Activated CD4-positive, CD25-positive, alpha-beta regulatory T cell treated with anti-CD3 and anti-CD28 coated beads, Interleukin-2, amount 50 U/mL, for 16 hours (primary cell): Measurements from ENCODE around the gene PMM2.
"Not testable (repeated sequence)": the region's sequence is repeated elsewhere in the genome, so short reads cannot be mapped to it uniquely, and the experiment has no call there.

ENCODE experiments used
- DNase-seq: peaks from one replicate; pipeline ENCODE4 v3.0.0-alpha.2; 2020; ENCODE audit warnings: low read depth, low spot score

PMM2 gene

DNA sequence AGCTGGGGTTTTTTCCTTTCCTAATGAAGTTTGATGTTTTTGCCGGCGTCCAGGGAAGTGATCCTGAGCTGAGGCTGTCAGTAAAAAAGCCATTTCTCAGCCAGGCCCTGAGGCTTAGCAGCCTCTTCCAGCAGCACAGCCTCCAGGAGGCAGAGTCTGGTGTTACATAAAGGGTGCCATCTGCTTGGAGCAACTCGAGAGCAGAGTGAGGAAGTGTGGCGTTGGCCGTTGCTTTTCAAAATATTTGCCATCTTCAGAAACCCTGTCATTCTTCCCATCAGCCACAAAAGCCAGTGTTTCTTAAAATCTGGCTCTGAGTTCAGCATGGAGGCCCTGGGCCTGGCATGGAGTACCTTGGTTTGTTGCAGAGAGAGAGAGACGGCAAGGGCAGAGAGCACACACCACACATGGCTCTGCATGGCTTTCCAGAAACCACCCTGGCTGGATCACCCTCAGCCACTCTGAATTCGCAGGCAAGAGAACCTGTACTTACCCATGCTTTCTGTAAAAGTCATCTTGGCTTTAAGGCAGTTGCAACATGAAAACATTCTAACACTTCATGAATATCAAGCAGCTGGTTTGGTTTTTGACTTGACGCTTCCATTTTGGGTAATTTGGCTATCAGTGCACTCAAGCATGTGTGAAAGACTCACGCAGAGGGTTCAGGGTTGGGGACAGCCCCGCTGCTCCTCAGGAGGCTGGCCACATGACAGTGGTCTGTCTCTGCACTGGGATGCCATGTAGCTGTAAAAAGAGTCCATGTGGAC lies 21.0 kb downstream of the PMM2 start:
- DNase-seq = no peak

DNA sequence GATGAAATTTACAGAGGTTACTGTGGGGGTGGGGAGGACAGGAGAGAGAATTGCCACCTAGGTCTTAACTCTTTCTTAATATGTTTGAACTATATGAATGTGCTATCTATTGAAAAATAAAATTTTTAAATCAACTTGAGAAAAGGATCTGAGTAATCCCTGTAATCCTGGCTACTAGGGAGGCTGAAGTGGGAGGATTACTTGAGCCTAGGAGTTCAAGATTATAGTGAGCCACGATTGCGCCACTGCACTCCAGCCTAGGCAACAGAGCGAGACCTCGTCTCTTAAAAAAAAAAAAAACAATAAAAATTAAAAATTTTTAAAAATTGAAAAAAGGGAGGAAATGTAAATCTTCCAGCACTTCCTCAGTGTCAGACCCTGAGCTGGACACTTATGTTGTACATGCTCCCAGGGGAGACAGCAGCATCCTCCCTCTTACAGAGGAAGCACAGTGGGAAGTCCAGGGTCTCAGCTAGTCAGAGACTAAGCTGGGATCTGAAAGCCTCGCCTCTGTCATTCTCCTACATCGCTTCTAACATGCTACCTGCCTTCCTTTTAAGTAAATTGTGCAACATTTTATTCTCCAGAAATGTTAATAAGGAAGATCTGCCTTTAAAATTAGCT lies 21.9 kb downstream of the PMM2 start:
- DNase-seq = no peak

DNA sequence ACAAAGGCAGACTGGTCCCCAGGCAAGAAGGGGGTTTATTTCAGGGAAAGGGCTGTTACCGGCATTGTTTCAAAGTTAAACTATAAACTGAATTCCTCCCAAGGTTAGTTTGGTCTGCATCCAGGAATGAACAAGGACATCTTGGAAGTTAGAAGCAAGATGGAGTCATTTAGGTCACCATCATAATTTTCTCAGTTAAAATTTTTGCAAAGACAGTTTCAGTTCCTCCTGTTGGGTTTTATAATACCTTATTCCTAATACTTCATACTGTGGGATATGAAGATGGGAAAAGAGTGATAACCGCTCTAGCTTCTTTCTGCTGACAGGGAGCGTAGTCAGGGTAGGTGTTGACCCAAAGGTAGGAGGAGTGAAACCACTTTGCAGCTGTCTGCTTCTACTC lies 24.8 kb downstream of the PMM2 start:
- DNase-seq = no peak

DNA sequence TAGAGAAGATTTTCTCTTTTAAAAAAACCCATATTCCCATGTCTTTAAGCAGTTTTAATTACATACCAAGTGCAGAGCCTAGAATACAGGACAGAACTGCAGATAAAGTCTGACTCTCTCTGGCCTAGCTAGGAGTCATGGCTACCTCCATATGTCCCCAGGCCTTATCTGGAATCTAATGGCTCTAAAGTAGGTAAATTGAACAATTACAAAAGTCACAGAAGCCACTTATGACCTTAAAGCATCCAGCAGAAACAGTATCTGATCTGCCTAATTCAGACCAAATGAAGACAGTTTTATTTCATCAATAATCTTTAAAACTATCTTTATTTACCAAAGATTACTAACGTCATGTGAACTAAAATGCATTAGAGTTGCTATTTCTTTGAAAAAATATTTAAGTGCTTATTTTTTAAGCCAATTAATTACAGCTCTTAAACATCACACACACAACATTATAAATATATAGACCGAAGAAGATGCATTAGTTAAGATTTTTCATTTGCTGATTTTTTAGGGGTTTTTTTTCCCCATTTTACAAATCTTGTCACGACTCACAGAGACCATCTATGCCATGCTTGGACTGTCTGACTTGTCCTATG lies 28.7 kb downstream of the PMM2 start:
- DNase-seq = no peak

DNA sequence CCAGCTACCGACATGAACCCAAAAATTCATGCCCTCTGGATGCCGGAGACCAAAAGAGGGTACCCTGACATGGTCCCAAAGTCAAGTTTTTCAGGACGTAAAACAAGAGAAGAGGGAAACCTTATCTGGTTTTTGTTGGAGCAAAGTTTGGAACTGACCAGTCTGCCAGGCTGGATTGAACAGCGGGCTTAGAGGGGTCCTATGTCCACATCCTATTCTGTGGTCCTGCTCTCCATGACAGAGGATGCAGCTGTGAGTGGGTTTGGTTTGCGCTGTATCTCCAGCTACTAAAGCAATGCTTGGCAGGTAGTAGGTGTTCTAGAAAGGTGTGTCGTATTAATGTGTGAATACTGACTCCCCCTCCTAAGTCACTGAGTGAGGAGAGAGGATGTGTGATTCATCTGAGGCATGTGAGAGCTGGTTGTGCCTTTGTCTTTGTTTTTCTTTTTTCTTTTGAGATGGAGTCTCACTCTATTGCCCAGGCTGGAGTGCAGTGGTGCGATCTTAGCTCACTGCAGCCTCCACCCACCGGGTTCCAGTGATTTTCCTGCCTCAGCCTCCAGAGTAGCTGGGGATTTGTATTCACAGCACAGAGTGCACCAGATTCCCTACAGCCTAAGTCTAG lies 31.0 kb downstream of the PMM2 start:
- no peak for DNase-seq

DNA sequence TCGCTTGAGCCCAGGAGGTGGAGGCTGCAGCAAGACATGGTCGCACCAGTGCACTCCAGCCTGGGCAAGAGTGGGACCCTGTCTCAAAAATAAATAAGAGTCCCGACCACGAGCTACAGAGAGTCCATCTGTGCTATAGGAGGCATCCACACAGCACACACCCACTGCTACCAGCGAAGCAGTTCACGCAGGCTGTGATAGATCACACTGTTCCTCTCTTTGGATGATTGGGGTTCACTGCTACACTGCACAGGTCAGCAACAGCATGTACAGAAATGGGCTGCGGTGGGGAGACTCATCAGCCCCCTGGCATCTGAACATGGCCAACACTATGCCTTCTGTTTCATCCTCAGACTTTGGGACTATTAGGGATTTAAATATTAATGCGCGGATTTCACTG lies 33.8 kb downstream of the PMM2 start:
- no peak for DNase-seq

DNA sequence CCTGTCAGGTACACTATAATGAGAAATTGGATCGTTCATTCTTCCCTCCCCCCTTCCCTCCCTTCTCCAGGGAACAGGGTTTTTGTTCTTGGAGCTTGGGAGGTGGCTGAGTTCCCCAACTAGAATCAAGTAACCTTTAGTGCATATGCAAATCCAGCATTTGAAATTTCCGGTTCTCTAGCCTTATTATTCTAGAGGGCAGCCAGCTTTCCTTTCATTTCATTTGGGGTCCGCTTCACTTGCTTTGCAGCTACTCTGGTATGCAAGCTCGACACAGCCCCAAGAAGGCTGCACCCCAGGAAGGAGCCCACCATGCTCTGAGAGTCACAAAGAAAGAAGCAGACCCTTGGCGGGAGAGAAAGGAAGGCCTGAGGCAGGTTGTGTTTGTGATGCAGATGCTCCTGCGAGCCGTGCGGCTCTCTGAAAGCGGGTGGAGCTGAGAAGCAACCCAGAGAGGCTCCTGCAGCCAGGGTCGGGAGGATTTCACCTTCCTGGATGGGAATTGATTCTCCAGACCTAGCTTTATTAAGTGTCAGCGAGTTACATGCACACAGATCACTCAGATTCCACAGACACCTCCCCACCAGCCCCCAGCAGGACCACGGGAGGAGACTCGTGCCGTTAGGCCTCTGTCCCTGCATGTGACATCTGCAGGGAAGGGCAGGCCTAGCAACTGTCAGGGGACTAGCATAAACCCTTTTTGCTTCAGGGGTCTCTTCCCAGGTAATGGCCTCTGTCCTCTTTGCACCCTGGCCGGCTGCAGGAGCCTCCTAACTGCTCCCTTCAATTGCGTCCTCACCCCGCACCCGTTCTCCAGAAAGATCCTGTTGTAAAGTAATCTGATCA lies 34.5 kb downstream of the PMM2 start:
- no peak for DNase-seq

DNA sequence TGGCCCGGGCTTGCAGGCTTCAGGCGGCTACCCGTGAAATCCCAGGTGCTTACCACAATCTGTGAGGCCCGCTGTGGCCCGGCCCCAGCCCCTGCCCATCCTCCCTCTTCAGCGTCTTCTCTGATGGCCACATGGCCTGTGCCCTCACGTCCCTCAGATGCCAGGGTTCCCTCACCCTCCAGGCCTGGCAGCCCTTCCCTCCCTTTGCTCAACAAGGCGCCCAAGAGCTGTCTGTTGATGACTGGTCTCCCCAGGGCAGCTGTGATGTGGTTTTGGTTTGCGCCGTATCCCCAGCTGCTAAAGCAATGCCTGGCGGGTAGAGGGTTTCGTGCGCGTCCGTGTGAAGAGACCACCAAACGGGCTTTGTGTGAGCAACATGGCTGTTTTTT lies 35.1 kb downstream of the PMM2 start:
- DNase-seq = no peak

DNA sequence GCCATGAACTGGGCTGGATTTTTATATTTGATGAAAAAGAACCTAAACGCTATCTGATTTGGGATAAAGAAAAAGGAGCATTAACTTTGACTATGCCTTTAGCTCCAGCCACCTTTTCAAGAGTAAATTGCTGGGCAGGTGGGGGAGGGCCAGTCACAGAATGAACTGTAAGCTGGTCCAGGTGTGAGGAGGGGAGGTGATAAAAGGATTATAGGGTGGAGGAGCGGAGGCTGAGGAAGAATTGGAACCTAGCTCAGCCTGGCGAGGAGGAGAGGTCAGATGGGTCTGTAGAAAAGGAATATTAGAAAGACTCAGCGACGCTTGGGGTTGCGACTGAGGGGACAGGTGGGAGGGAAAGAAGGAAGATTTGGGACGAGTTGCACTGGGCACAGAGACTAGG lies 39.2 kb downstream of the PMM2 start:
- DNase-seq = not testable (repeated sequence)

DNA sequence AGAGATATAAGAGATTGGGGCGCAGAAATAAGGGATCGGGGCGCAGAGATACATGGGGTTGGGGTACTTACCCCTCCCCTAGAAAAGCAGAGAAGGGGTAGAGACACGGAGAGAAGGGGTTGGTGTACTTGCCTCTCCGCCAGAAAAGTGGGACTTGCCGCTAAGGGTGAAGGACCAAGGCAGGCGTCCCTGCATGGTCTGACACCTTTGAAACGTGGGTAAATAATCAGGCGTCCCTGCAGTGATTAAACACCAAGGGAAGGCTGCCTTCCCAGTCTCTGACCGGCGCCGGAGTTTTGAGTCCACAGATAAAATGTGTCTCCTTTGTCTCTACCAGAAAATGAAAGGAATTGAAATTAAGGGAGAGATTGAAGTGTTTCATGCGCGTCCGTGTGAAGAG lies 40.0 kb downstream of the PMM2 start:
- not testable (repeated sequence) for DNase-seq

DNA sequence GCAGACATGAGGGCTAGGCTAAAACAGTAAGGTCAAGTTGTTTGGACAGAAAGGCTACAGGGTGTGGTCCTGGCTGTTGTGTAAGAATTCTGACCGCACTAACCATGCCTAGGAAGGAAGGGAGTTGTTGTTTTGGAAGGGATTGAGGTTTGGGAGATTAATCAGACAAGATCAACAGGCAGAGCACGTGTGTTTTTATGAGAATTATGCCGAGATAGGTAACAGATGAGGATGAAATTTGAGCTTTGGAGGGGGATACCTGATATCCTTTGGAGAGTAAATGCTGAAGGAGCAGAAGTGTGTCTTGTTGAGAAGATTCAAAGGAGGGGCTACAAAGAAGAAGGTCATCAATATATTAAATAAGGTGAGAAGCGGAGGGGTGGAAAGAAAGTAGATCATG lies 44.4 kb downstream of the PMM2 start:
- not testable (repeated sequence) for DNase-seq

DNA sequence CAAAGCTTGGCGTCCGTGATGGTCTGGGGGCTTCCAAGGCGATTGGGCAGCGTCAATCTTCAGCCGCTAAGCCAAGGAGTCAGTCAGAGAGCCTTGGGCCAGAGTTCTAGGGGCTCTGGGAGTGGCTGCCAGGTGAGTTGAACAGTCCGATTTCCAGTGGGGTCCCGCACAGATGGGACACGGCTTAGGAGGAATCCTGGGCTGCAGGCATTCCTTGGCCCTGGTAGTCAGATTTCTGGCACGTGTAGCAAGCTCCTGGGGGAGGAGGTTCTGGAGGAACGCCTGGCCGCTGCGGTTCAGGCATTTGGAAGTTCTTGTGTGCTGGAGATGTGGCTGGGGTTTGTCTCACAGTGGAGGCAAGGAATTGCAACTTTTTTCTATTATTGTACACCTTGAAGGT lies 45.7 kb downstream of the PMM2 start:
- not testable (repeated sequence) for DNase-seq

DNA sequence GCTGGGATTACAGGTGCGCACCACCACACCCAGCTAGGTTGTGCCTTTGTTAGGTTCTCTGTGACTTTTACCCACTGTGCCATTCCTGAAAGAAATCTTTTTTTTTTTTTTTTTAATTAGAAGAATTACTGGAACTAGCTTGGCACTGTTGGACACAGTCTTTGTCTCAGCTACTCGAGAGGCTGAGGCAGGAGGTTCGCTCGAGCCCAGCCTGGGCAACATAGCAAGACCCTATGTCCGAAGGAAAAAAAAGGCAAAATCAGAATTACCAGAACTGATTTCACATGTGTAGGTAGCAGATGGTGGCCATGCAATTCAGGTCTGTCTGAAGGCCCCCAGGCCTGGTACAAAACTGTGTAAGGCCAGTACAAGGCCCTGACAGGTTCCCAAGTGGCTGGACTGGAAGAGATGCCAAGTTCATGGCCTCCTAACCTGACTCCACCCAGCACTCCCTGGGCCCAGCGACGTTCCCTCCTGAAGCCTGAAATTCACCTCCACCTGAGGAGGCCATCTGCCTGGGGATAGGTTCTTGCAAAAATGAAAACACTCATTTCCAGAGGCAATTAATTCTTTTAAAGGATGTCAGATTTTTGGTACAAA lies 48.2 kb downstream of the PMM2 start:
- no peak for DNase-seq

DNA sequence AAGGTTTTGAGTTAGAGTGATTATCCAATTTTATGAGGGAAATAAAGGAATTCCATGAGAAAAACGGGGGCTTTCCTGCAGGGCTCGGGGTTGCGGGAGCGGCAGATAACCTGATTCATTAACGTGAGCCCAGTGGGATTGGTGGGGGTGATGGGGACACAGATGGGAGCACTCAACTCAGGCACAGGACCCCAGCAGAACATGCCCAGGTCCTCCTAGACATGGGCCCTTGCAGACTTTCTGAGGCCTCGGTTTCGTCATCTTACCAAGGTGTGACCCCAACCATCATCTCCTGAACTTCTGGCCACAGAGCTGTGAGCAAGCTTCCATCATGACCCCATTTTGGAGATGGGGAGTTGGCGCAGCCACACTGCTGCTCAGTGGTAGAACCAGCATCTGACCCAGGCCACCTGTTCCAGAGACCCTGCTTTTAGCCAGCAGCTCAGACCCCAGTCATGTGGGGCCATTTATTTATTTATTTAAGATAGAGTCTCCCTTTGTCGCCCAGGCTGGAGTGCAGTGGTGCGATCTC lies 48.8 kb downstream of the PMM2 start:
- no peak for DNase-seq

DNA sequence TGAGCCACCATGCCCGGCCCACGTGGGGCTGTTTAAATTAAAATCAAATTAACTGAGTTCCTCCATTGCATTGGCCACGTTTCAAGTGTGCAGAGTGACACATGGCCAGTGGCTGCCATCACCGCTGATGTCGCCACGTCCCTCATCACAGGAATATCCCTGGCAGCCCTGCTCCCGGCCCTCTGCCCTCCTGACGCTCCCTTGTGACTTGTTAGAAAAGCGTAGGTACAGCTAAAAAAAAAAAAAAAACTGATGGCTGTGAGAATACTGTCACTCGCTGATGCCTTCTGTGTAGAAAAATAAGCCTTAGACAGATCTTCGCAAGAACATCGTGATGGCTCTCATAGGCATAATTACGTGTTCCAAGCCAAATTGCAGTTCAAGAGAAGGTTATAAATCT lies 49.5 kb downstream of the PMM2 start:
- no peak for DNase-seq

DNA sequence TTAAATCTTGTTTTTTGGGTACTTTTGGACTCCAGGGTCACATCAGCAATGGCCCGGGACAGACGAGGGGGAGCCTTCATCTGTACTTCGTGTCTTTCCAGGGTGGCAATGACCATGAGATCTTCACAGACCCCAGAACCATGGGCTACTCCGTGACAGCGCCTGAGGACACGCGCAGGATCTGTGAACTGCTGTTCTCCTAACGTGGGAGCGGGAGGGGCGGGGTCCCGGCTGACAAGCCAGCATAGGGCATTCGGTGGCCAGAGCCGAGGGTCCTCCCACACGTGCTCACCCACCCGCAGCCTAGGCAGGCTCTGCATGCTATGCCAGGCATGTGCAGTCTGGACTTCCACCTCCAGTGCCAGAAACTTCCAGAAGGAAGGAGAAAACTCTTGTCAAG lies 50.0 kb downstream of the PMM2 start:
- DNase-seq = no peak

DNA sequence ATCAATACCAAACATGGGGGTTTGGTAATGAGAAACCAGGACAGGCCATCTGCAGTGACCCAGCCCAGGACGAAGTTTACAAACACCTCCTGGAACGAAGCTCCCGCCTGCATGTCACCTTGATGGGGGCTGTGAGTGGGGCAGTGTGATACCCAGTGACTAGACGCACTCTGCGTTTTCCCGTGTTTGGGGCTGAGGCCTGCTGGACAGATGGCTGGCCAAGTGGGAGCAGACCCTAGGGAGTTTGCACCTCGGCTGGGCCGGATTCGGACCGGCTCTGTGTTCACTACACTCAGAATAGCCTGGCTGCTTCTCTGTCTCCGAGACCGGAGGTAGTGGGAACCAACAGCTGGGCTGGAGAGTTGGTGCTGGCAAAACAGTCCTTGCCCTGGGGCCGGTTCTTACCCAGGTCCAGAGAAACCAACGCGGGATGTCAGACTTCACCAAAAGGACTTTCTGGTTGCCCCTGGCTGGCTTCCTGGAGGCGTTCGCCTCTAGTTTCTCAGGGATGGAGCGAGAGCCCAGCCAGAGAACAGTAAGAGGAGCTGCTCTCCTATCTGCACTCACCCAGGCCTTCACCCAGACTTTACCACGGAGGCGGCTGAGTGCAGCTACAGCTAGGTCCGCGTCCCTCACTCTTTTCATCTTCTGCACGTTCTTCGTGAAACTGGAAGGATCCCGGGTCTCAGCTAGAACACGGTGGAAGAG lies 50.7 kb downstream of the PMM2 start:
- DNase-seq = no peak

DNA sequence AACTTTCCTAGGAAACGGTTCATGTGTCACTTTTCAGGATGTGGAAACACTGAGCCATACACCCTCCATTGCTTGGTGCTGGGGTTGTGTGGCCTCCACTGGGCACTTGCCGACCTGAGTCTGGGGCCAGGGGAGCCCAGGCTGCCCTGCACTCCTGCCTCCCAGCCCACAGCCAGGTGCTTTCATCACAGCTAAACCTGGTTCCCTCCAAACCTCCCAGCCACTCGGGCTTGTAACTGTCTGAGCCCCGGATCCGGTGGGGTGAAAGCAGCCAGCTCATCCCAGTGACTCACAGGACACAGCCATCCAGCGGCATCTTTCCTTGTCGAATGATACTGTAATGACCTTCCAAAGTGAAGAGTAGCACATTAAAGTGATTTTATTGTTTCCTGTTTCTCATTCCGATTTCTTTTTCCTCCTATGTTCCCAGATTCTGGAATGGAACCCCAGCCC lies 51.3 kb downstream of the PMM2 start:
- DNase-seq = no peak

DNA sequence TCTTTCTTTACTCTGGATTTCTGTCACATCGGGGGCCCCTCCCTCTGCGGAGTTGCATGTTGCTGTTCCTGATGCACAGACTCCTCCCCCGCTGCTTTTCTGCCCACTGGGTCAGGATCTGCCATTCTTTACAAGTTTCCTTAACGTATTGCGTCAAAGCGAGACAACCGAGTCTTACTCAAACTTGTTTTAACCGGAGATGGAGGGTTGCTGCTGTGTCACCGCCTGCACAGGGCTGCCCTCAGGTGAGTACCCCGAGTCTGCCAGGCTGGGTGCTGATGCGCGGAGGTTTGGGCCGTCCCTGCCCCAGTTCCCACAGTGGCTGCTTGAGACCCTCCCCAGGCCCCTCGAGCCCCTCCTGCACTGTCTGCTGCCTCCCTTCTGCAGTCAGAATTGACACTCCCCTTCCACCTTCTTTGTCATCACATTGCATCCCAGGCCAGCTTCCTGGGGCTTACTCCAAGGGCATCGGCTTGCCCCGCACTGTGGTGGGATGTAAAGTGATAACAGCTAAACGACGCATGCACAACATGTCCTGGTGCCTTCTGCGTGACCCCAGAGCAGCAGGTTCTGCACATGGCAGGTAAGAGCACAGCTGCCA lies 51.9 kb downstream of the PMM2 start:
- DNase-seq = no peak

DNA sequence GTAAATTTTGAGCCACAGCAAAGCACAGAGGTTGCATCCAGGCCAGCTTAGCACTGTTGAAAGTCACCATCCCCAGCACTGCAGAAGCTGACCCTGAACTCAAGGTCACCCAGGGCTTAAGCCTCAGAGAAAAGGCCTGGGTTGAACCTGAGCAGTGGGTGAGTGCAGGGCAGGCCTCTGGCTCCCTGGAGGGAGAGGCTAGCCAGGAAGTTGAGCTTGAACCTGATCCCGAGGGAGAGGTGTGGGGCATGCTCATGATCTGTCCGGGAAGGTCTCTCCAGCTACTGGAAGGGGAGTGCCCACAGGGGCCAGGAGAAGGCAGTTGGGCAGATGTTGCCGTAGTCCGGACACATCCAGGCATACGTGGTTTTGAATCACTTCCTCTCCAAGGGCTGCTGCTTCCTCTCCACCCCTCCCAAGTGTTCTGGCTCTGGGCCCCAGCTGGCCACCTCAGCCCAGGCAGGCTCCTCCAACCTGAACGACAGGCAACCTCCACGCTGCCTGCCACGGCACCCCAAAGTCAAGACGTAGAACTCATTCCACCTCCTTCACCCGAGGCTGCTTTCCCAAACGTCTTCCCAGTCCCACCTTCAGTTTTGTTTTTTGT lies 52.7 kb downstream of the PMM2 start:
- DNase-seq = no peak
